Pancreas (tissue), 10 donors: ENCODE measurements around the gene KRT4. TPM values are rescaled to one million over a fixed set of nuclear protein-coding genes. Genes with fewer than 3 reads are reported as not detected.

Source experiments
- ATAC-seq, 4 donors: fragments of 200-7000 bp; cut with Tn5 transposase; one replicate each; pipeline versions ENCODE4 v1.8.0 to v1.9.1; 2020; ENCODE audit warnings: mild to moderate bottlenecking in 4 of 4, moderate library complexity in 4 of 4
- DNase-seq, 6 donors: peaks; one replicate each; pipeline ENCODE4 v3.0.0-alpha.2; 2020
- FAIRE-seq: peaks from 2 replicates; lab custom pipeline; 2012; peaks lifted over from hg19 to GRCh38; lab: Jason Lieb, UNC
- H3K27ac ChIP-seq, 4 donors: fragments of 200-600 bp; sonication (generic); 1 replicate in 3 of 4; 2 replicates in 1 of 4; pipeline versions ENCODE4 v1.5.0 to v1.8.0; 2020
- H3K27me3 ChIP-seq, 4 donors: fragments of 200-600 bp; one replicate each; pipeline ENCODE4 v1.8.0; 2021
- H3K36me3 ChIP-seq, 3 donors: fragments of 200-600 bp; sonication (generic) in 1 of 3; one replicate each; pipeline versions ENCODE4 v1.5.0 to v1.8.0; 2020 to 2021
- H3K4me1 ChIP-seq, 3 donors: fragments of 200-600 bp; one replicate each; pipeline ENCODE4 v1.8.0; 2021
- H3K4me3 ChIP-seq, 4 donors: fragments of 200-600 bp; sonication (generic) in 2 of 4; one replicate each; pipeline versions ENCODE4 v1.5.0 to v1.8.0; 2020 to 2021
- H3K9me3 ChIP-seq, 4 donors: fragments of 200-600 bp; one replicate each; pipeline ENCODE4 v1.8.0; 2021
- WGBS, 2 donors: extraction: QIAGEN DNeasy Blood & Tissue Kit; methylation state at CpG; one replicate each; pipeline ENCODE4 v1.1.7; 2013; 5-methylcytosine and 5-hydroxymethylcytosine counted together
- intact Hi-C, 3 donors: fragments of 100-400 bp; cut with DNase I; formaldehyde crosslinking; loops; one replicate each; pipeline versions ENCODE4 v1.11.1 to v1.14.2; 2022
- polyA plus RNA-seq, 2 donors: library from polyadenylated mRNA; stranded (reverse); fragments of 200-250 nt; gene quantifications; one replicate each; pipeline ENCODE4 v1.2.3, GENCODE V29; 2013
- total RNA-seq, 6 donors: library from RNA; stranded (reverse); fragmentation: NEBNext Ultra II Directional in 4 of 6; extraction: Animal tissue kit (Norgen Biotek cat#: 25700) in 4 of 6; gene quantifications; one replicate each; pipeline versions ENCODE4 v1.2.1 to v1.2.4, GENCODE V29; 2021 to 2023
- TF ChIP-seq, protein P1 (sequence below), 4 donors: fragments of 200-600 bp; sonication (generic) in 3 of 4; IDR thresholded peaks; one replicate each; pipeline versions ENCODE4 v1.5.0 to v1.8.0; 2021; ENCODE audit warnings: antibody characterized with exemption in 4 of 4
- donor health status: healthy with polysubstance abuse.
- donor health status: DM: no; HTN: no; CAD: no; lungs with moderate emphysema.
- donor health status: DM: no; HTN: no; CAD: no.
- donor health status: control.
- donor health status: control.
- donor health status: Bipolar disorder and iron deficiency.
- donor health status: DM: yes; HTN: yes; CAD: no.
- donor health status: DM: no; HTN: no; CAD: no.
- donor health status: DM: no; HTN: no; CAD: no.
- donor health status: DM: yes; HTN: yes; CAD: no.

The KRT4 gene
- total and polyA plus RNA-seq, 8 donors, result 0.09 to 1.9 (median 0.26) TPM; not detected in 1

DNA sequence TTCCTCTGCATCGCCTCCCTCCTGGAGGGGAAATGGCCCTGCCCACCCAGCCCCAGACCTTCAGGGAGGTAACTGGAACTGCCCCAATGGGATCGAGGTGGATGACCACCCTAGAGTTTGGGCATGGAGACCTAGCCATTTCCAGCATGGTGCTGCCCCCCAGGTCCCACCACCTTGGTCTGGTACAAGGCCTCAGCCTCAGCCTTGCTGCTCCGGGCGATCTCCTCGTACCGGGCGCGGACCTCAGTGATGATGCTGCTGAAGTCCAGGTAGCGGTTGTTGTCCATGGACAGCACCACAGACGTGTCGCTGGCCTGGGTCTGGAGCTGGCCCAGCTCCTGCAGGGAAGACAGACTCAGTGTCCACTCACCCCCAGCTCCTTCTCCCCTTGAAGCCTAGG, 30.5 kb upstream of the KRT4 start:
- no peak for DNase-seq
- Histone ChIP-seq H3K4me1 (no peaks in the 10 kb centered on the region), H3K27ac (no peak overlapping the region), H3K27me3 (no peaks in the 10 kb centered on the region), H3K9me3 (no peaks in the 10 kb centered on the region), H3K36me3 (no peaks in the 10 kb centered on the region), H3K4me3 (no peak overlapping the region)
- TF ChIP-seq, protein P1, sequence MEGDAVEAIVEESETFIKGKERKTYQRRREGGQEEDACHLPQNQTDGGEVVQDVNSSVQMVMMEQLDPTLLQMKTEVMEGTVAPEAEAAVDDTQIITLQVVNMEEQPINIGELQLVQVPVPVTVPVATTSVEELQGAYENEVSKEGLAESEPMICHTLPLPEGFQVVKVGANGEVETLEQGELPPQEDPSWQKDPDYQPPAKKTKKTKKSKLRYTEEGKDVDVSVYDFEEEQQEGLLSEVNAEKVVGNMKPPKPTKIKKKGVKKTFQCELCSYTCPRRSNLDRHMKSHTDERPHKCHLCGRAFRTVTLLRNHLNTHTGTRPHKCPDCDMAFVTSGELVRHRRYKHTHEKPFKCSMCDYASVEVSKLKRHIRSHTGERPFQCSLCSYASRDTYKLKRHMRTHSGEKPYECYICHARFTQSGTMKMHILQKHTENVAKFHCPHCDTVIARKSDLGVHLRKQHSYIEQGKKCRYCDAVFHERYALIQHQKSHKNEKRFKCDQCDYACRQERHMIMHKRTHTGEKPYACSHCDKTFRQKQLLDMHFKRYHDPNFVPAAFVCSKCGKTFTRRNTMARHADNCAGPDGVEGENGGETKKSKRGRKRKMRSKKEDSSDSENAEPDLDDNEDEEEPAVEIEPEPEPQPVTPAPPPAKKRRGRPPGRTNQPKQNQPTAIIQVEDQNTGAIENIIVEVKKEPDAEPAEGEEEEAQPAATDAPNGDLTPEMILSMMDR (IDR thresholded peaks at IDR 0.05), result no peak
- no peak for FAIRE-seq
- no peak for ATAC-seq
- intact Hi-C loops, result no loop called here
- 87 to 88% methylated on average over 11 of the region's 11 CpGs for WGBS, 2 donors

DNA sequence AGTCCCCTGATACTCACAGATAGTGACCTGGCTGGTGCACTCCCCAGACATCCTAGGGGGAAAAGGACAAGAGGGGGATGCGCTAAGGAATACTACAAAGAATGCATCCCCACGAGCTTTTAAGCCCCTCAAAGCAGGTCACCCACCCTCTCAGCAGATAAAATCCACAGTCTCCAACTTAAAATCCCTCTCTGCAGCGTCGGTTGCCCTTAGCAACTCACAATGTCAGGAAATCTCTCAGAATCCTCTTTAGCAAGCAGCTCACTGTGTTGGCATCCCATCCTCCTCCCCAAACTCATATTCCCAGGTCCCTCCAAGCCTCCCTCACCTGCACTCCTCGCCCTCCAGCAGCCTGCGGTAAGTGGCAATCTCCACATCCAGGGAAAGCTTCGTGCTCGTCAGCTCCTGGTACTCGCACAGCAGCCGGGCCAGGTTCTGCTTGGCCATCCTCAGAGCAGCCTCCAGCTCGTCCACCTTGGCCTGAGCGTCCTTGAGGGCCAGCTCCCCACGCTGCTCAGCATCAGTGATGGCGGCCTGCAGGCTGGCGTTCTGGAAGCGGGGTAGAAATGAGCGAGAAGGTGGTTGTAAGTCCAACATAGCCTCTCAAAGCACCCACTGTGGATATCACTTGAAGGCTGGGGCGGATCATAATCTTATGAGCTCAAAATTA, 25.7 kb upstream of the KRT4 start:
- FAIRE-seq (no peak), DNase-seq (no peak), ATAC-seq (no peak)
- no peak overlapping the region for H3K4me3 ChIP-seq
- H3K9me3 ChIP-seq, result no peaks in the 10 kb centered on the region
- intact Hi-C loops, result no loop called here
- no peaks in the 10 kb centered on the region for H3K36me3 ChIP-seq
- H3K4me1 ChIP-seq, result no peaks in the 10 kb centered on the region
- WGBS, 2 donors, result 63 to 76% methylated on average over 18 of the region's 18 CpGs
- no peaks in the 10 kb centered on the region for H3K27me3 ChIP-seq
- H3K27ac ChIP-seq, result no peak overlapping the region
- TF ChIP-seq, protein P1 (IDR thresholded peaks at IDR 0.05), result no peak

DNA sequence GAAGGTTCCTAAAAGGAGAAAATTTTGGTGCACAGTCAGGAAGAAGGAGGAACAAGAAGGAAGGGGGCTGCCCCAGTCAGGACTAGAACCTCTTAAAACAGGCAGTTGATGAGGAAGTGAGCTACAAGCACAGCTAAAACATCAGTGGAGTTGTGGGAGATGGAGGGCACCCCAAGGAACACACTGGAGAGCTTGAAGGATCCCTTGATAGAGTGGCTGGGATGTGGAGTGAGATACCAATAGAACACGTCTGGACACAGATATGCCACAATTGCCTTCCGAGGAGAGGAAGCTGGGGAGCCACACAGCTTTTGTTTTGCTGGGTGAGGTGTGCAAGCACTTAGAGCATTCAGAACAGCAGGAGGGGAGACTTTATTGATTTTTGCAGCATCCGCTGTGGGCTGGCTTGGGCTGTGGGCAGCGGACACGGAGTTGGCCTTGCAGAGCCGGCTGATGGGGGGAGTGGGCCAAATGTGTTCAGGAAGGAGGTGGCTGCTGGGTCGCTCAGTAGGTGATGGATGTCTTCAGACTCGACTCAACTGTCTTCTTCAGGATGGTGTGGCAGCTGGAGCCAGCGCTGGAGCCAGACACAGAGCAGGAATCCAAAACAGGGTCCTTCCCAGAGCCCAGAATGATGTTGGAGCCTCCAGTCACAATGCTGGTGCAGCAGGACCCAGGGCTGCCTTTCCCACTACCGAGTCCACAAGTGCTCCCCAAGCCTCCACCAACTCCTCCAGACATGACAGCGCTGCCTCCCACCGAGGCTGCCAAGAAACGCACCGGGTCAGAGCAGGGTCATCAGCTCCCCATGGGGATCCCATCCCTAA, 24.9 kb upstream of the KRT4 start:
- Histone ChIP-seq H3K36me3 (no peaks in the 10 kb centered on the region), H3K4me3 (no peak overlapping the region), H3K27ac (no peak overlapping the region), H3K27me3 (no peaks in the 10 kb centered on the region), H3K9me3 (no peaks in the 10 kb centered on the region), H3K4me1 (no peaks in the 10 kb centered on the region)
- DNase-seq, result no peak
- no peak for FAIRE-seq
- intact Hi-C loops, result no loop called here
- no peak for ATAC-seq
- TF ChIP-seq, protein P1 (IDR thresholded peaks at IDR 0.05), result no peak
- 43 to 50% methylated on average over 14 of the region's 14 CpGs for WGBS, 2 donors

DNA sequence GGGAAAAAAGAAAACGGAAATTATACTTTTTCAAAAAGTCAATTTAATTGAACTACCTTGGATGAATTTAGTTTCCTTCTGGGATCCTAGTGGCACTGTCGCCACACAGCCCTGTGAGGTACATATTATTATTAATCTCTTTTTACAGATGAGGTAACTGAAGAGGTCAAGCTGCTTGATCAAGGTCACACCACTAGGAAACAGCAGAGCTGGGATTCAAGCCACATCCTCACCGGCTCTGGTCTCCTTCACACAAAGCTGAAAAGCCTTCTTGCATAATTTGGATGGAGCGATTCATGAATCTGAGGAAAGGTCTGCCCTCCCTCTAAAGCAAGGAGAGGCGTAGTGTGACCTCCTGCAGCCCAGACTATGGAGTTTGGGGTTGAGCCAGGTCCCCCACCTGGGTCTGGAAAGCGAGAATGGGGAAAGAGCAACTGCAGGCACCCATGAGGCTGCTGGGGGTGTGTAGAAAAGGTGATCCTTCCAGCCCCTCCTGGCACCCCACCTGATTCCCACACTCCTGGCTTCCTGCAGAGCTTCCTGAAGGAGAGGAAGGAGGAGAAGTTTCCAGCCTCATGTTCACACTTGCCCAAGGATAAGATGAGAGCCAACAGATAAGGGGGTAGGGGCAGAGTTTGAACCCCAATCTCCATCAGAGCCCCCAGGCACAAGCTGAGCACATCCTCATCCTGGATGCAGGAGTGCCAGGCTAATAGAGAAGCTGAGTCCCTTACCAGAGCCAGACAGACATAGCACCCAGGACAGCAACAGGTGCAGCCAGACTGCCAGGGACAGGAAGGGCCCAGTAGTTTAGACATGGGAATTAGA, 24.1 kb upstream of the KRT4 start:
- intact Hi-C loops, result no loop called here
- no peak overlapping the region for H3K27ac ChIP-seq
- no peaks in the 10 kb centered on the region for H3K27me3 ChIP-seq
- FAIRE-seq (no peak), ATAC-seq (no peak), DNase-seq (no peak)
- no peak overlapping the region for H3K4me3 ChIP-seq
- H3K4me1 ChIP-seq, result no peaks in the 10 kb centered on the region
- 60 to 62% methylated on average over 6 of the region's 6 CpGs for WGBS, 2 donors
- no peaks in the 10 kb centered on the region for H3K36me3 ChIP-seq
- H3K9me3 ChIP-seq, result no peaks in the 10 kb centered on the region
- TF ChIP-seq, protein P1 (IDR thresholded peaks at IDR 0.05), result no peak
